HepG2 (cell line): ENCODE measurements around the gene ZSCAN23. TPM values are rescaled to one million over a fixed set of nuclear protein-coding genes. Genes with fewer than 3 reads are reported as not detected.

Source experiments
- ATF5 ChIP-seq: sonication (generic); formaldehyde crosslinking; IDR thresholded peaks from 2 replicates; pipeline ENCODE4 v1.4.0; 2020; ENCODE audit warnings: mild to moderate bottlenecking, low read depth, missing genetic modification reagents
- DPF2 ChIP-seq: sonication (generic); formaldehyde crosslinking; IDR thresholded peaks from 2 replicates; pipeline ENCODE4 v1.4.0; 2020; ENCODE audit warnings: mild to moderate bottlenecking, low read depth, missing genetic modification reagents, borderline replicate concordance
- GLI4 ChIP-seq: sonication (generic); formaldehyde crosslinking; IDR thresholded peaks from 2 replicates; pipeline ENCODE4 v1.5.1; 2020; ENCODE audit warnings: missing genetic modification reagents, mild to moderate bottlenecking, moderate library complexity, borderline replicate concordance
- ISX ChIP-seq: sonication (generic); formaldehyde crosslinking; conservative IDR thresholded peaks from 2 replicates; pipeline ENCODE4 v1.5.0; 2020; ENCODE audit warnings: missing genetic modification reagents
- MED1 ChIP-seq: sonication (generic); formaldehyde crosslinking; IDR thresholded peaks from 2 replicates; pipeline ENCODE4 v1.4.0; 2020; ENCODE audit warnings: missing genetic modification reagents
- MXI1 ChIP-seq: IDR thresholded peaks from 3 replicates; pipeline ENCODE4 v1.6.1; 2012; ENCODE audit warnings: low read depth, low read length, inconsistent platforms, borderline replicate concordance
- PAWR ChIP-seq: sonication (generic); formaldehyde crosslinking; IDR thresholded peaks from 2 replicates; pipeline ENCODE4 v1.4.0; 2020; ENCODE audit warnings: missing genetic modification reagents, mild to moderate bottlenecking, borderline replicate concordance
- ZNF296 ChIP-seq: sonication (generic); formaldehyde crosslinking; conservative IDR thresholded peaks from 2 replicates; pipeline ENCODE4 v1.5.0; 2020; ENCODE audit warnings: mild to moderate bottlenecking, missing genetic modification reagents
- ZNF451 ChIP-seq: sonication (generic); formaldehyde crosslinking; IDR thresholded peaks from 2 replicates; pipeline ENCODE4 v1.5.0; 2020; ENCODE audit warnings: mild to moderate bottlenecking, missing genetic modification reagents
- ZNF580 ChIP-seq: IDR thresholded peaks from 2 replicates; pipeline ENCODE4 v1.6.1; 2016; ENCODE audit warnings: low read depth, borderline replicate concordance
- ZNF609 ChIP-seq: sonication (generic); formaldehyde crosslinking; IDR thresholded peaks from 2 replicates; pipeline ENCODE4 v1.4.0; 2020; ENCODE audit warnings: mild to moderate bottlenecking, missing genetic modification reagents, borderline replicate concordance
- ZNF614 ChIP-seq: IDR thresholded peaks from 2 replicates; pipeline ENCODE4 v1.6.1; 2018; ENCODE audit warnings: missing biosample characterization, missing genetic modification reagents, inconsistent platforms, borderline replicate concordance
- ZSCAN25 ChIP-seq: sonication (generic); formaldehyde crosslinking; IDR thresholded peaks from 2 replicates; pipeline ENCODE4 v1.8.0; 2022; ENCODE audit warnings: mild to moderate bottlenecking, missing genetic modification reagents
- polyA plus RNA-seq, 8 experiments: library from polyadenylated mRNA; depleted of rRNA in 3 of 8; stranded (reverse) in 7 of 8; unstranded in 1 of 8; fragments of >200 nt; fragmentation: Illumina TruSeq in 4 of 8; extraction: Trizol in 4 of 8; gene quantifications; 2 replicates each; pipeline versions ENCODE4 v1.2.1 to v1.2.3, GENCODE V29; 2011 to 2016; ENCODE audit warnings: low read depth in 4 of 8, missing spikeins in 1 of 8, mixed read lengths in 1 of 8; ENCODE audit not compliant: insufficient read depth in 1 of 8
- total RNA-seq, 5 experiments: library from RNA; depleted of rRNA; stranded (reverse); fragments of >200 nt; fragmentation: Illumina TruSeq; extraction: Trizol; gene quantifications; 2 replicates each; pipeline ENCODE4 v1.2.3, GENCODE V29; 2016; ENCODE audit warnings: low read depth in 1 of 5
- TF ChIP-seq, protein P1 (sequence below): sonication (generic); formaldehyde crosslinking; IDR thresholded peaks from 2 replicates; pipeline ENCODE4 v1.5.0; 2020; ENCODE audit warnings: mild to moderate bottlenecking, missing genetic modification reagents, borderline replicate concordance
- TF ChIP-seq, protein P2 (sequence below): sonication (generic); formaldehyde crosslinking; IDR thresholded peaks from 2 replicates; pipeline ENCODE4 v1.5.0; 2020; ENCODE audit warnings: mild to moderate bottlenecking, missing genetic modification reagents

The ZSCAN23 gene
- total and polyA plus RNA-seq, 2 of the 13 experiments (the other 11 are each of a cell fraction or from before 2014, with no cell fraction given) = 0.29 to 1.2 TPM

DNA sequence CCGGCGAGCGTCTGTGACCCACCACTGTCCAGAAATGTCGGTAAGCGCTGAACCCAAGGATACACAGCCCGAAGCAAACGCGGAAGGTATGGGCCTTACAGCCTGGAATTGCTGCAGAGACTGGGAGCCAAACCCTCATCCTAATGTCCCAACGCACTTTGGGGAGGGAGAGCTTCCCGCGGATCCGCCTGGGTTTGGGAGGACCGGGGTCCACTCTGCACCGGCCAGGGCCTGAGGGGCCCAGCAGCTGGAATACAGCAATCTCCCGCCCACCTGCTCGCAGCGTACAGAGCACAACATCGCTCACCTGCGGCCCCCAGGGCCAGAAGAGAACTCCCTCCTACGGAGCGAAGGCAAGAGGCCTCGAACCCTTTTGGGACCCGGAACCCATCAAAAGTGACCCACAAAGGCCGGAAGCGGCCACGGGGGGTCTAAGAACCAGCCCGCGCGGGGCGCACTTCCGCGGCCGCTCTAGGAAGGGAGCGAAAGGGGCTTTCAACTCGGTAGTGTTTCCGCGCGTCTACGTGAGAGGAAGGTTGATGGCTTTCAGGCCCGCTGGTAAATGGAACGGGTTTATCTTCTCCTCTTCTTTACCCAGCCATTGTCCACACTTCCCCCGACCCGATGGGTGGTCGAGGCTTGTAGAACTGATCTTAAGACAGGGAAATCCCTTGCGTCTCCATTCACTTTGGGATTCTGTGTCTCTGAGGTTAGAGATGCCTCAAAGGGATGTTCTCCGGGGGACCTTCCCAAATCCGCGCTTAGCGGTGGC is 43.8 kb downstream of the ZSCAN23 start, which contains the start of gene ZSCAN12 (continued):
- TF ChIP-seq, protein P1, sequence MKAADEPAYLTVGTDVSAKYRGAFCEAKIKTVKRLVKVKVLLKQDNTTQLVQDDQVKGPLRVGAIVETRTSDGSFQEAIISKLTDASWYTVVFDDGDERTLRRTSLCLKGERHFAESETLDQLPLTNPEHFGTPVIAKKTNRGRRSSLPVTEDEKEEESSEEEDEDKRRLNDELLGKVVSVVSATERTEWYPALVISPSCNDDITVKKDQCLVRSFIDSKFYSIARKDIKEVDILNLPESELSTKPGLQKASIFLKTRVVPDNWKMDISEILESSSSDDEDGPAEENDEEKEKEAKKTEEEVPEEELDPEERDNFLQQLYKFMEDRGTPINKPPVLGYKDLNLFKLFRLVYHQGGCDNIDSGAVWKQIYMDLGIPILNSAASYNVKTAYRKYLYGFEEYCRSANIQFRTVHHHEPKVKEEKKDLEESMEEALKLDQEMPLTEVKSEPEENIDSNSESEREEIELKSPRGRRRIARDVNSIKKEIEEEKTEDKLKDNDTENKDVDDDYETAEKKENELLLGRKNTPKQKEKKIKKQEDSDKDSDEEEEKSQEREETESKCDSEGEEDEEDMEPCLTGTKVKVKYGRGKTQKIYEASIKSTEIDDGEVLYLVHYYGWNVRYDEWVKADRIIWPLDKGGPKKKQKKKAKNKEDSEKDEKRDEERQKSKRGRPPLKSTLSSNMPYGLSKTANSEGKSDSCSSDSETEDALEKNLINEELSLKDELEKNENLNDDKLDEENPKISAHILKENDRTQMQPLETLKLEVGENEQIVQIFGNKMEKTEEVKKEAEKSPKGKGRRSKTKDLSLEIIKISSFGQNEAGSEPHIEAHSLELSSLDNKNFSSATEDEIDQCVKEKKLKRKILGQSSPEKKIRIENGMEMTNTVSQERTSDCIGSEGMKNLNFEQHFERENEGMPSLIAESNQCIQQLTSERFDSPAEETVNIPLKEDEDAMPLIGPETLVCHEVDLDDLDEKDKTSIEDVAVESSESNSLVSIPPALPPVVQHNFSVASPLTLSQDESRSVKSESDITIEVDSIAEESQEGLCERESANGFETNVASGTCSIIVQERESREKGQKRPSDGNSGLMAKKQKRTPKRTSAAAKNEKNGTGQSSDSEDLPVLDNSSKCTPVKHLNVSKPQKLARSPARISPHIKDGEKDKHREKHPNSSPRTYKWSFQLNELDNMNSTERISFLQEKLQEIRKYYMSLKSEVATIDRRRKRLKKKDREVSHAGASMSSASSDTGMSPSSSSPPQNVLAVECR (CRISPR knock-in tag) = peak; percentile 97
- TF ChIP-seq ZNF451 = peak; percentile 95
- peak; percentile 56; the same call in 1 of the 2 replicates for TF ChIP-seq ATF5 (CRISPR knock-in tag)
- TF ChIP-seq ZNF580 (CRISPR knock-in tag) = peak; percentile 92; the same call in 1 of the 2 replicates
- 0 out of 2 replicates have a peak, but pooled peaks have one; percentile 54 for TF ChIP-seq PAWR (CRISPR knock-in tag)
- no peak for TF ChIP-seq MXI1
- TF ChIP-seq ZNF614 = peak; percentile 74
- peak; percentile 73 for TF ChIP-seq ZSCAN25
- no peak; the same call in 1 of the 2 replicates for TF ChIP-seq ISX (CRISPR knock-in tag)
- peak; percentile 87 for TF ChIP-seq MED1 (CRISPR knock-in tag)
- TF ChIP-seq, protein P2, sequence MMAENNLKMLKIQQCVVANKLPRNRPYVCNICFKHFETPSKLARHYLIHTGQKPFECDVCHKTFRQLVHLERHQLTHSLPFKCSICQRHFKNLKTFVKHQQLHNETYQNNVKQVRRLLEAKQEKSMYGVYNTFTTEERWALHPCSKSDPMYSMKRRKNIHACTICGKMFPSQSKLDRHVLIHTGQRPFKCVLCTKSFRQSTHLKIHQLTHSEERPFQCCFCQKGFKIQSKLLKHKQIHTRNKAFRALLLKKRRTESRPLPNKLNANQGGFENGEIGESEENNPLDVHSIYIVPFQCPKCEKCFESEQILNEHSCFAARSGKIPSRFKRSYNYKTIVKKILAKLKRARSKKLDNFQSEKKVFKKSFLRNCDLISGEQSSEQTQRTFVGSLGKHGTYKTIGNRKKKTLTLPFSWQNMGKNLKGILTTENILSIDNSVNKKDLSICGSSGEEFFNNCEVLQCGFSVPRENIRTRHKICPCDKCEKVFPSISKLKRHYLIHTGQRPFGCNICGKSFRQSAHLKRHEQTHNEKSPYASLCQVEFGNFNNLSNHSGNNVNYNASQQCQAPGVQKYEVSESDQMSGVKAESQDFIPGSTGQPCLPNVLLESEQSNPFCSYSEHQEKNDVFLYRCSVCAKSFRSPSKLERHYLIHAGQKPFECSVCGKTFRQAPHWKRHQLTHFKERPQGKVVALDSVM (CRISPR knock-in tag) = no peak; the same call in none of the 2 replicates
- TF ChIP-seq GLI4 (CRISPR knock-in tag) = peak; percentile 73; the same call in 1 of the 2 replicates
- TF ChIP-seq ZNF609 (CRISPR knock-in tag) = no peak
- TF ChIP-seq ZNF296 (CRISPR knock-in tag) = peak; percentile 45; the same call in 1 of the 2 replicates
- TF ChIP-seq DPF2 (CRISPR knock-in tag) = no peak
